ENCODE results near the gene HLA-DOB. TPM values are rescaled to one million over a fixed set of nuclear protein-coding genes. Genes with fewer than 3 reads are reported as not detected.

HLA-DOB gene
- total and polyA plus RNA-seq, 2 donors (not counting 3 experiments of a cell fraction or from before 2014, with no cell fraction given) = 0.46 to 0.54 TPM

DNA sequence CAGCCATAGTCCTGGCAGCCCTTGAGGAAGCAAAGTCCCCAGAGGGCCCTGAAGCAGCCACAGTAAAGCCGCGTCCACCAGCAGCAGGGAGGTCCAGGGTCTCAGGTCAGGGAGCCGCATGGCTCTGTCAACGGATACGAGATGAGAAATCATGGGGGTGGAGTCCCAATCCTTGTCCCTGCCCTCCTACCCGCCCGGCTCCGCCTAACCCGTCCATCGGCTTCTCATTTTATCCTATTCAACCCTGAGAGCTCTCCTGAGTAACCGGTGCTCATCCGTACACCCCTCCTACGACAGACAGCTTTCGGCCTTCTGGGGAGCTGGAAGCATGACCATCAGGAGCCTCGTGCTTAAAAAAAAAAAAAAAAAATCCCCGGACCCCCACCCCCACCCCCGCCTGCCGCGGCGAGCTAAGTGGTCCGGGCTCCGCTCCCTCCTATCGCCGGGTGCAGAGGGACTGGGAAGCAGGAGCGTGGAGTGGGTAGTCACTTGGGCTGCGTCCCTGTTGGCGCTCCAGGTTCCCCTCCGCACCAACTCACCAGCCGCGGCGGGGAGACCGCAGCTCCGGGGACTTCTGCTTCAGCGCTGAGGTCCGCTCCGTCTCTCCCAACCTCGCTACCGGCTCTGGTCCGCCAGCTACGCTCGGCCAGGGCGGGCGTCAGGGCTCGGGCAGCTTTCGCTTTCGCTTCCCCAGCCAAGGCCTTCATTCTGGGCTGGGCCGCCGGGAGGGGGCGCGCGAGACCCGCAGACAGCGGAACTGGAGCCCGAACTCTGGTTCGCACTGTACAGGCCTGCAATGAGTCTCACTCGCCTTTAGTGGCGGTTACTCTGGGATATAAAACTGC, 21.5 kb upstream of the HLA-DOB start, which contains the start of gene TAP2:
TAP2 (minus strand) TSS at position 626 of the 845 bp plus-strand sequence; CDS start at position 120, 506 bp downstream.
- intact Hi-C loops (cut with micrococcal nuclease) (loop anchor here (1.0 to 2.0 kb wide), 3 partner anchors 16 to 146 kb away; partner anchors contain the start of gene PSMB9), dilution Hi-C loops (cut with MboI; ENCODE audit: extremely low pct_ligation_motif_present, low sequenced_read_pairs) (no loop called here)
- H3K9ac ChIP-seq (replicated peaks; ENCODE audit: extremely low read depth, insufficient read depth, low read length) = peak within 1 kb of the TSS; percentile 73
- TSS peak; percentile 24 for BruUV-seq (replicated peaks)
- H3K9me3 ChIP-seq (replicated peaks; ENCODE audit: control insufficient read depth, insufficient read depth, low read length) = no peaks in the 10 kb centered on the region
- H3K9me1 ChIP-seq (replicated peaks; ENCODE audit: control insufficient read depth, extremely low read depth, insufficient read depth, low read length) = no peaks in the 10 kb centered on the region
- H3K27me3 ChIP-seq (ENCODE audit: control insufficient read depth in 2 of 2, insufficient read depth in 2 of 2, low read length in 2 of 2) = no peaks in the 10 kb centered on the region
- peak within 1 kb of the TSS; percentile 83 for H3K4me2 ChIP-seq (ENCODE audit: insufficient read depth, low read length)
- peaks cover 0 to 3% of the 10 kb centered on the region in 2 experiments for H3K36me3 ChIP-seq (ENCODE audit: control insufficient read depth in 2 of 2, extremely low read depth in 1 of 2, insufficient read depth in 2 of 2, low read length in 2 of 2)
- peaks cover 9% of the 10 kb centered on the region for H3K79me2 ChIP-seq (ENCODE audit: control insufficient read depth, insufficient read depth, low read length)
- H4K20me1 ChIP-seq (replicated peaks; ENCODE audit: control insufficient read depth, extremely low read depth, insufficient read depth, low read length) = no peaks in the 10 kb centered on the region
- peak; percentile 94 for DNase-seq (ENCODE audit: low read depth, low spot score)
- ChIA-PET CTCF (interaction anchor here (0.6 to 11.0 kb wide), 49 partner anchors 11 to 940 kb away, joined by 3 to 397 read pairs (median 5); partner anchors contain the start of genes FKBPL, HLA-DMA, PSMB9 and TAP1), POLR2A (interaction anchor here (0.5 to 1.9 kb wide), 6 partner anchors 15 to 135 kb away, joined by 3 to 16 read pairs (median 8); partner anchors contain the start of genes BRD2, PSMB9 and TAP1)
- peaks cover 9% of the 10 kb centered on the region for H3K4me1 ChIP-seq (ENCODE audit: control insufficient read depth, extremely low read depth, insufficient read depth, low read length)
- peak within 1 kb of the TSS; percentile 82 for H2AFZ ChIP-seq (ENCODE audit: low read depth, low read length)
- TF ChIP-seq JUN (IDR thresholded peaks at IDR 0.05; ENCODE audit: borderline replicate concordance, insufficient read depth, insufficient read length, low read depth) (no peak), EZH2 (IDR thresholded peaks at IDR 0.05; ENCODE audit: borderline replicate concordance, low read depth, low read length, severe bottlenecking) (no peak), MAX (IDR thresholded peaks at IDR 0.05; ENCODE audit: insufficient read depth, insufficient read length) (no peak), POLR2AphosphoS5 (IDR thresholded peaks at IDR 0.05; ENCODE audit: insufficient read depth, low read depth, low read length) (peak; percentile 35), MYC (IDR thresholded peaks at IDR 0.05; ENCODE audit: low read depth, low read length) (peak; percentile 5), CTCF (IDR thresholded peaks at IDR 0.05; ENCODE audit: extremely low read depth in 1 of 2, insufficient read depth in 1 of 2, low read depth in 1 of 2, low read length in 2 of 2) (peak; percentile 92 to 99), POLR2A (IDR thresholded peaks at IDR 0.05; ENCODE audit: low read depth, low read length) (peak; percentile 64), FOS (IDR thresholded peaks at IDR 0.05; ENCODE audit: borderline replicate concordance, insufficient read depth, low read length) (no peak)
- peak; percentile 90 for FAIRE-seq
- peak within 1 kb of the TSS; percentile 54 for H3K27ac ChIP-seq (ENCODE audit: insufficient read depth, low read depth, low read length)
- H3K4me3 ChIP-seq (replicated peaks in 1 of 3; ENCODE audit: insufficient read depth in 1 of 3, low read depth in 1 of 3, low read length in 3 of 3) = peak within 1 kb of the TSS; percentile 30 to 89 (median 70)
